GM21737 (cell line): ENCODE results near the gene ANKS1A.

Experiments used
- ATAC-seq: cut with Tn5 transposase; IDR thresholded peaks from one replicate; pipeline ENCODE4 v1.9.1; 2021; ENCODE audit warnings: mild to moderate bottlenecking, moderate library complexity; ENCODE audit not compliant: unreplicated experiment

The ANKS1A gene

GRCh38 chr6:34951731-34952130 lies 62.7 kb downstream of the ANKS1A start:
- no peak for ATAC-seq

- no peak for ATAC-seq
These were observed 64.3 kb downstream of the ANKS1A start for GRCh38 chr6:34953061-34954025.

GRCh38 chr6:34955442-34955841 lies 66.4 kb downstream of the ANKS1A start:
- no peak for ATAC-seq

GRCh38 chr6:34957231-34957783 lies 68.3 kb downstream of the ANKS1A start:
- ATAC-seq = no peak

- ATAC-seq = no peak
These were observed 69.7 kb downstream of the ANKS1A start for GRCh38 chr6:34958734-34959133.

GRCh38 chr6:34959224-34959623 lies 70.2 kb downstream of the ANKS1A start:
- ATAC-seq = no peak

- no peak for ATAC-seq
These were observed 72.0 kb downstream of the ANKS1A start for GRCh38 chr6:34961082-34961481.

GRCh38 chr6:34961574-34961973 lies 72.5 kb downstream of the ANKS1A start:
- ATAC-seq = no peak

- ATAC-seq = no peak
These were observed 75.5 kb downstream of the ANKS1A start for GRCh38 chr6:34964564-34964963.

GRCh38 chr6:34967461-34967860 lies 78.4 kb downstream of the ANKS1A start:
- ATAC-seq = no peak

- no peak for ATAC-seq
These were observed 80.7 kb downstream of the ANKS1A start for GRCh38 chr6:34969662-34970265.

GRCh38 chr6:34970488-34970887 lies 81.4 kb downstream of the ANKS1A start:
- ATAC-seq = no peak

- ATAC-seq = no peak
These were observed 81.9 kb downstream of the ANKS1A start for GRCh38 chr6:34970957-34971356.

- no peak for ATAC-seq
These were observed 84.6 kb downstream of the ANKS1A start for GRCh38 chr6:34973547-34974248.

GRCh38 chr6:34974249-34974642 lies 85.2 kb downstream of the ANKS1A start:
- ATAC-seq = no peak

- no peak for ATAC-seq
These were observed 87.2 kb downstream of the ANKS1A start for GRCh38 chr6:34976239-34976638.

- no peak for ATAC-seq
These were observed 90.2 kb downstream of the ANKS1A start for GRCh38 chr6:34979218-34979617.

- no peak for ATAC-seq
These were observed 90.9 kb downstream of the ANKS1A start for GRCh38 chr6:34979994-34980393.

- ATAC-seq = no peak
These were observed 92.3 kb downstream of the ANKS1A start for GRCh38 chr6:34981366-34981765.

GRCh38 chr6:34981951-34982350 lies 92.9 kb downstream of the ANKS1A start:
- ATAC-seq = no peak

GRCh38 chr6:34982424-34982852 lies 93.4 kb downstream of the ANKS1A start:
- no peak for ATAC-seq
